ENCODE measurements around the gene ADNP2.

ADNP2 gene

GRCh38 chr18:80070825-80071224 is 38.2 kb upstream of the ADNP2 start:
- DNase-seq (ENCODE audit: extremely low read depth, low read depth), result no peak
- TF ChIP-seq CTCF (IDR thresholded peaks at IDR 0.05; ENCODE audit: low read depth, low read length), result no peak

- no peak for DNase-seq (ENCODE audit: extremely low read depth, low read depth)
- TF ChIP-seq CTCF (IDR thresholded peaks at IDR 0.05; ENCODE audit: low read depth, low read length), result no peak
These were observed 34.9 kb upstream of the ADNP2 start for GRCh38 chr18:80074183-80074582.

GRCh38 chr18:80074697-80075096 is 34.4 kb upstream of the ADNP2 start:
- TF ChIP-seq CTCF (IDR thresholded peaks at IDR 0.05; ENCODE audit: low read depth, low read length), result no peak
- DNase-seq (ENCODE audit: extremely low read depth, low read depth), result no peak

GRCh38 chr18:80075940-80076339 is 33.1 kb upstream of the ADNP2 start:
- no peak for DNase-seq (ENCODE audit: extremely low read depth, low read depth)
- no peak for TF ChIP-seq CTCF (IDR thresholded peaks at IDR 0.05; ENCODE audit: low read depth, low read length)

- DNase-seq (ENCODE audit: extremely low read depth, low read depth), result no peak
- TF ChIP-seq CTCF (IDR thresholded peaks at IDR 0.05; ENCODE audit: low read depth, low read length), result no peak
These were observed 32.7 kb upstream of the ADNP2 start for GRCh38 chr18:80076379-80076778.

GRCh38 chr18:80077873-80078272 is 31.2 kb upstream of the ADNP2 start:
- no peak for DNase-seq (ENCODE audit: extremely low read depth, low read depth)
- no peak for TF ChIP-seq CTCF (IDR thresholded peaks at IDR 0.05; ENCODE audit: low read depth, low read length)

- DNase-seq (ENCODE audit: extremely low read depth, low read depth), result no peak
- no peak for TF ChIP-seq CTCF (IDR thresholded peaks at IDR 0.05; ENCODE audit: low read depth, low read length)
These were observed 22.8 kb upstream of the ADNP2 start for GRCh38 chr18:80086281-80086680.

All from AG09319 (cell line).